G401 (cell line): Measurements from ENCODE around the gene SLC39A13. TPM values are rescaled to one million over a fixed set of nuclear protein-coding genes. Genes with fewer than 3 reads are reported as not detected.
"Not testable (repeated sequence)": the region's sequence is repeated elsewhere in the genome, so short reads cannot be mapped to it uniquely, and the experiment has no call there.

ENCODE experiments used
- DNase-seq: peaks from one replicate; pipeline ENCODE4 v3.0.0-alpha.2; 2015; ENCODE audit warnings: low spot score
- in situ Hi-C: cut with HindIII; loops from 2 replicates; pipeline ENCODE4 v1.10.0; 2016; ENCODE audit warnings: low sequenced_read_pairs, mixed read lengths
- total RNA-seq: library from RNA; depleted of rRNA; stranded (reverse); fragments of >200 nt; shearing (Covaris generic); gene quantifications from 2 replicates; pipeline ENCODE4 v1.2.3, GENCODE V29; 2014; rRNA removed

Gene SLC39A13
- total RNA-seq, 1 experiment from 2014 or later, result 22.9 TPM

DNA sequence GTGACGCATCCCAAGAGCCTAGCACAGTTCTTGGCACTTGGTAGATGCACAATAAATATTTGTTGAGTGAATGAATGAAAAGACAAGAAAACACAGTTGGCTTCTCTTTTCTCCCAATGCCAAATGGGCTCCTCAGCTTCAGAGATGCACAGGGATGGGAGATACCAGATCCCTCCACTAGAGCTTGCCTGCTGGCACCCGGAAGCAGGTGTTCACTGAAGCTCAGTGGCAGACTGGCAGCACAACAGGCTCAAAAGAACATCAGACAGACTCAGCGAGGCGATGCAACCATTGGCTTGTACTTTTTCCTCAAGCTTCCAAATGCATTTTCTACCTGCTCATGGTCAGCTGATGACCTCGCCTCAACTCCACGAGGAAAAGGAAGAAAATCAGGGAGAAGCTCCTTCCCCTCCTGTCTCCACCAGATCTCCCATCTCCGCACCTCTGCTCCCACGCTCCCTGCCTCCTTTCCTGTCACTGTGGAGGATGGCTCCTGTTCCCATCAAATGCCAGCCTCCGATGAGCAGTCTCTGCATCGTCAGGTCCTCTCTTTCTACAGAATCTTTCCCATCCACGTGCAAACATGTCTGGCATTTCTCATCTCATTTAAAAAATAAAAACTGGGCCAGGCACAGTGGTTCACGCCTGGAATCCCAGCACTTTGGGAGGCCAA, 34.8 kb downstream of the SLC39A13 start:
- peak; percentile 67 for DNase-seq
- in situ Hi-C loops, result no loop called here

DNA sequence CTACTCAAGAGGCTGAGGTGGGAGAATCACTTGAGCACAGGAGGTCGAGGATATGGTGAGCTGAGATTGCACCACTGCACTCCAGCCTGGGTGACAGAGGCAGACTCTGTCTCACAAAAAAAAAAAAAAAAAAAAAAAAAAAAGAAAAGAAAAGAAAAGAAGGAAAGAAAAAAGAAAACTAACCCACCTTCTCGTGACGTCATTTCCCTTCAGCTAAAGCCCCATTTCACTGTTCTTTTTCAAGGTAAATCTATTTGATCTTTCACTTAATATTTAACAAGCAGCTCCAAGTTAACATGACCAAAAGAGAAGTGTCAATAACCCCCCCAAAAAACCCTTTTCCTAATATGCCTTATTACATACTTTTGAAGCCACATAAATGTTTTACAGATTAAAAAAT, 35.4 kb downstream of the SLC39A13 start:
- no peak for DNase-seq
- in situ Hi-C loops, result no loop called here

DNA sequence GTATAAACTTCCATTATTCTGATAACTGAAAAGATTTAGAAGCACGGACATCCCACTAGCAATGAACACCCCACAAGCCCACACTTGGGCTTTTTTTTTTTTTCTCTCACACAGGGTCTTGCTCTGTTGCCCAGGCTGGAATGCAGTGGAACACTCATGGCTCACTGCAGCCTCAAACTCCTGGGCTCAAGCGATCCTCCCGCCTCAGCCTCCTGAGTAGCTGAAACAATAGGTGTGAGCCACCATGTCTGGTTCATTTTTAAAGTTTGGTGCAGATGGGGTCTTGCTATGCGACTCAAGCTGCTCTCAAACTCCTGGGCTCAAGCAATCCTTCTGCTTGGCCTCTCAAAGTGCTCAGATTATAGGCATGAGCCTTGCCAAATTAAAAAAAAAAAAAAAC, 37.5 kb downstream of the SLC39A13 start:
- no peak for DNase-seq
- in situ Hi-C loops, result no loop called here

DNA sequence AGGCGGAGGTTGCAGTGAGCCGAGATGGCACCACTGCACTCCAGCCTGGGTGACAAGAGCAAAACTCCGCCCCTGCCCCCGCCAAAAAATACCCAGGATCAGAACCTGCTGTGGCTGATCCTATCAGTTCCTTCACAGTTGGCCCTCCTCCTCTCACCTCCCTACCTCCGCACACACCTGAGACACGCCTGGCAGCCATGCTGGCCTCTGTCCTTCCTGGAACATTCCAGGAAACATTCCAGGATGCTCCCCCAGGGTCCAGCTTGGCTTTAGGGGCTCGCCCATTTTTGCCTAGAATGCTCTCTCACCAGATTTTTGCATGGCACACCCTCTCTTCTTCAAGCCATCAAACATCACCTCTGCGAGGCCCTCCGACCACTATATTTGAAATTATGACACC, 38.4 kb downstream of the SLC39A13 start:
- in situ Hi-C loops, result no loop called here
- no peak for DNase-seq

DNA sequence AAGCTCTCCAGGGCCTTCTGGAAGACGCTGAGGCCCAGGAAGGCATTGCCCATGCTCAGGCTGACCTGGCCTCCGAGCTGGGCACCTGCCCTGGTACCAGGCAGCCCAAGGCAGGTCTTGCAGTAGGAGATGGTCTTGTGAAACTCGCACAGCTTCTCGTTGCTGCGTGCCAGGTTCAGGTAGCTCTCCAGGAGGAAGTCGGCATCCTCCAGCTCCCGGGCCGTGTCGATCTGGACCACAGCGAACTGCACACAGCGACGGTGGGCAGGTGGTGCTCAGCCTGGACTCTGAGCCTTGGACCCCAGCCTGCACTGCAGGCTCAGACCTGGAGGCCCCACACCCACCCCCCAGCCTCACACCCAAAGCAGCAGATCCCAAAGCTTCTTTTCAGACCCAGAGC, 39.5 kb downstream of the SLC39A13 start:
- DNase-seq, result no peak
- in situ Hi-C loops, result no loop called here

DNA sequence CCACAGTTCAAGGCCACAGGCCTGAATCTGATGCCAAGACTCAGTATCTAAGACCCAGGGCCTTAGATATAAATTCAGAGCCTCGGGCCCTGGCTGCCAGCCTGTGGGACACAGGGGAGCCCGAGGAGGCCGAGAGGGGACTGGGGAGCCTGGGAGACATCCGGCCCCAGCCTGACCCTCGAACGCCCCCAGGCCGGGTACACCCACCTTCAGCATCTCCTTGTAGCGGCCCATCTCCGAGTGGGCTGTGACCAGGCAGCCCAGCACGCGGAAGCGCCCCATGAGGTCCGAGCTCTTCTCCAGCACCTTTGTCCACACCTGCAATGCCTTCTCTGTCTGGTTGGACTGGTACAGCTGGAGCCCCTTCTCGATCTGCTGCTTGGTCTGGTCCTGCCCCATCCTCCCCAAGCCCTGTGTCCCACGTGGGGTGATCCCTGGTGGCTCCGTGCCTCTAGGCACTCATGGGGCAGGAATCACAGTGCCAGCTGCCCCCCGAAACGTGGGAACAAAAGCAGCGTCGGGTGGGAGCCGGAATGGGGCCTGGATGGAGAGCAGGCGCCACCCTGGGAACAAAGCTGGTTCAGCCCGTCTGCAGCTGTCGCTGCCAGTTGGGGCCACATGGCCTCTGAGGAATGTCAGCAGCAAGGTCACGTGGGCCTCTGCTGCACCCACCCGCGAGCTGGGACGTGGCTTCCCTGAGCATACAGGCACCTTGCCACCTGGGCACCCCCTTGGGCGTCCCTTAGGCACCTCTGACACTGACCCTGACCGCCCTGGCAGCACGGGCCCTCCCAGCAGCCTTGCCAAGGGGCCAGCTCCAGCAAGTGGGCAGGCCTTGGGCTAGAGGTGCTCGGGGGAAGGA, 40.4 kb downstream of the SLC39A13 start, which contains the start of gene RAPSN:
RAPSN (minus strand) TSS at position 571 of the 862 bp plus-strand sequence; CDS start at position 399, 172 bp downstream.
- no peak for DNase-seq
- in situ Hi-C loops, result no loop called here

DNA sequence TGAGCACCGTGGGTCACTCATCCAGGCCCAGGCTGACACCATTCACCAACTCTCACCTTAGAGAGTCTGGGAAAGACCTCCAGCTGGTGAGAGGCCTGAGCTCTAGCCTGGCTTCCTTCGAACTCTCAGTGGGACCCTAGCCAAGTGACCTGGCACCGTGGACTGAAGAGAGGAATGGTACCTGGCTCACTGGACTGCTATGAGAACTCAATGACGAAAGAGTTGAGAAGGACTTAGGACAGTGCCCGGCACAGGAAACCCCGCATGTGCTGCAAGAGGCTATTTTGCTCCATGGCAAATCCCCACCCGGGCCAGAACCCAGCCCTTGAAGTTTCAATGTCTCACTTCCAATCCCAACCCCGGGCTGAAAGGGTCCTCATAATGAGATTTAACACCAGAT, 41.2 kb downstream of the SLC39A13 start:
- no peak for DNase-seq

DNA sequence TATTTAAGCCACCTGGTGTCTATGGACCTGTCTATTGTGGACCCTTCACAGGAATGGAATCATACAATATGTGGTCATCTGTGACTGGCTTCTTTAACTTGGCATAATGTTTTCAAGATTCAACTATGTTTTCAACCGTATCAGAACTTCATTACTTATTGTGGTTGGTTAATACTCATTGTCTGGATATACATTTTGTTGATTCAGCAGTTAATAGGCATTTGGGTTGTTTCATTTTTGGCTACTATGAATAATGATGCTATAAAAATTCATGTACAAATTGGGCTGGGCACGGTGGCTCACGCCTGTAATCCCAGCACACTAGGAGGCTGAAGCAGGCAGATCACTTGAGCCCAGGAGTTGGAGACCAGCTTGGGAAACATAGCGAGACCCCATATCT, 43.0 kb downstream of the SLC39A13 start:
- DNase-seq, result no peak
- in situ Hi-C loops, result no loop called here

More for the DNA sequence above, 41.2 kb downstream of the SLC39A13 start:
- in situ Hi-C loops, result no loop called here

DNA sequence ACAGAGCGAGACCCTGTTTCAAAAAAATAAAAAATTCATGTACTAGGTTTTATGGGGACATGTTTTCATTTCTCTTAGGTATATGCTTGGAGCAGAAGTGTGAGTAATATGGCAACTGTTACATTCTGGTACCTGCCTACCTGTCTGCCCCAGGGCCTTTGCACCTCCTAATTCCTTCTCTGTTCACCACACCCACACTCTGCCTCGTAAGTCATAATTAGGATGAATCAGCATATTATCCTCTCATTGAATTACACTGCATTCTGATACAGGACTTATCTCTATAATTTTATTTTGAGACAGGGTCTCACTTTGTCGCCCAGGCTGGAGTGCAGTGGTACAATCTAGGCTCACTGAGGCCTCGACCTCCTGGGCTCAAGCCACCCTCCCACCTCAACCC, 43.6 kb downstream of the SLC39A13 start:
- in situ Hi-C loops, result no loop called here
- no peak for DNase-seq

DNA sequence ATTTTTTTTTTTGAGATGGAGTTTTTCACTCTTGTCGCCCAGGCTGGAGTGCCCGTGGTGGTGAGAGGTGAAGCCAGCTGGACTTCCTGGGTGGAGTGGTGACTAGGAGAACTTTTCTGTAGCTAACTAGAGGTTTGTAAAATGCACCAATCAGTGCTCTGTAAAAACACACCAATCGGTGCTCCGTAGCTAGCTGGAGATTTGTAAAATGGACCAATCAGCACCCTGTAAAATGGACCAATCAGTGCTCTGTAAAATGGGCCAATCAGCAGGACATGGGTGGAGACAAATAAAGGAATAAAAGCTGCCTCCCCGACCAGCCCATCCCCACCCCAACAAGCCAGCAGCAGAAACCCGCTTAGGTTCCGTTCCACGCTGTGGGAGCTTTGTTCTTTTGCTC, 45.0 kb downstream of the SLC39A13 start:
- in situ Hi-C loops, result no loop called here
- no peak for DNase-seq

DNA sequence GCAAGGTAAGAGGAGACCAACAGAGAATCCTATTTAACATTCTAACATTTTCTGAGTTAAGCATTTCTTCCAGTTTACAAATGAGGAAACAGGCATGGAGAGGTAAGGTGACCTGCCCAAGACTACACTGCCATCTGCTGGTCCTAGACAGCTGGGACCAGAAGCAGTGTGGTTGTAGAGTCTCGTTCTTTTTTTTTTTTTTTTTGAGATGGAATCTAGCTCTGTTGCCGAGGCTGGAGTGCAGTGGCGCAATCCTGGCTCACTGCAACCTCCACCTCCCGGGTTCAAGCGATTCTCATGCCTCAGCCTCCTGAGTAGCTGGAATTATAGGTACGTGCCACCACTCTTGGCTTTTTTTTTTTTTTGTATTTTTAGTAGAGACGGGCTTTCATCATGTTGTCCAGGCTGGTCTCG, 45.9 kb downstream of the SLC39A13 start:
- DNase-seq, result peak; percentile 90
- in situ Hi-C loops, result not testable (repeated sequence)

DNA sequence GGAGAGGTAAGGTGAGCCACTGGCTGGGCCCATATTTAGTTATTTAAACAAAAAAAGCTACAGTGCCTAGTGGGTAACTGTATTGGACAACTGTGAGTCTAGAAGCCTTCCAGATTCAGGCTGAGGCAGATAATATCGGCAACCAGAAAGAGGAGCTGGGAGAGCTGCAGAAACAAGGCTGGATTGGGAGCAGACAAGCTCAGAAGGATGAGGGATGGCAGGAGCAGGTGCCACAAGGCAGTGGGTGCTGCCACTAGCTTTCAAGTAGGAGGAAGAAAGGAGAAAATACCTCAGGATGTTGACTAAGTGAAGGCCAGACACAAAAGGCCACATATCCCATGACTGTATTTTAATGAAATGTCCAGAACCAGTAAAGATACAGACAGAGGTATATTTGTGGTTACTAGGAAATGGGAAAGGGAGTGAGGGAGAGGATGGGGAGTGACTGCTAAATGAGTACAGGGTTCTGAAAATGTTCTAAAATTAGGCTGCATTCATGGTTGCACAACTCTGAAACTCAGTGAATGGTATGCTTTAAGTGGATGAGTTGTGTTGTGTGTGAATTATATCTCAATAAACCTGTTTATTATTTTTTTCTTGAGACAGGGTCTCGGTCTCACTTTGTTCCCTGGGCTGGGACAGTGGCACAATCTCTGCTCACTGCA, 52.3 kb downstream of the SLC39A13 start:
- in situ Hi-C loops, result no loop called here
- no peak for DNase-seq

DNA sequence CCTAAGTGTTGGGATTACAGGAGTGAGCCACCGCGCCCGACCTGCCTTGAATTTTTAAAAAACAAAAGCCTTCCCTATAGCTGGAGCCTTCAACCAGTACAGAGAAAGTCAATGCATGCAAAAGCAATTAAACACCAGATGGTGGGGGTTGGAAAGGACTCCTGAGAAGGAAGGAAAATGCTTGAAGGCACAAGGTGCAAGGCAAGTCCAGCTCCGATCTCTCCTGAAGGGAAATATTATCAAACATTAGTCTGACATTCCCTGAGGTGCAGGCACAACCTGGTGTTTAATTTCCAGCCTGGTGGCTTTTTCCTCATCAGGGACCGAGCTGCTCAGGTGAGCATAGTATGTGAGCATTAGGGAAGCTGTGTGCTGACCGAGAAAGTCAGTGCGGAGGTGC, 53.5 kb downstream of the SLC39A13 start:
- in situ Hi-C loops, result no loop called here
- DNase-seq, result peak; percentile 70

DNA sequence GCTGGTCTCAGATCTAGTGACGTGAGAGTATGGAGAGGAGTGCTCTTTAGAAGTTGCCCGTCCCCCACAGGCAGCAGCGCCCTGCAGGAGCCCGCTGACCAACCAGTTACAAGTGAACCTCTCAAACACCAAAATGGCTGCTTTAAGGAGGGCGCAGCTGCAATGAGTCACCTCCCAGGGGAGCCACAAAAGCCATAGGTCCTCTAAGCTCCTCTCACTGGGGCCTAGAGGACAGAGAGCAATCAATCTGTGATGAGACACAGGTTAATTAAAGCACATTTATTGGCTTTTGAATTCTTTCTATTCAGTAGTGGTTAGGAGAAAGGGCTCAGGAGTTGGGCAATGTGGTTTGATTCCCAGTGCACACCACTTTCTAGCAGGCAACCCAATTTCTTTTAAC, 56.1 kb downstream of the SLC39A13 start:
- in situ Hi-C loops, result no loop called here
- no peak for DNase-seq

Other genes starting within 250 kb of the SLC39A13 start
- gene ARFGAP2, start 231.7 kb upstream of the SLC39A13 start, total RNA-seq, result 119 and 166 TPM in 2 replicates
- gene PACSIN3, start 222.2 kb upstream of the SLC39A13 start, total RNA-seq, result 83.4 and 88.1 TPM in 2 replicates
- gene DDB2, start 193.6 kb upstream of the SLC39A13 start, total RNA-seq, result 53.2 and 53.4 TPM in 2 replicates
- gene ACP2, start 159.8 kb upstream of the SLC39A13 start, total RNA-seq, result 27.8 and 41.4 TPM in 2 replicates
- gene NR1H3, start 150.6 kb upstream of the SLC39A13 start, total RNA-seq, result 13.7 and 14.1 TPM in 2 replicates
- gene MADD, start 138.5 kb upstream of the SLC39A13 start, total RNA-seq, result 12.9 and 13.4 TPM in 2 replicates
- 0.37 TPM in 1 of 2 replicates, not detected in the other for gene MYBPC3, start 55.9 kb upstream of the SLC39A13 start, total RNA-seq
- not detected in 2 replicates for gene SPI1, start 30.0 kb upstream of the SLC39A13 start, total RNA-seq
- gene PSMC3, start 17.8 kb downstream of the SLC39A13 start, total RNA-seq, result 149 and 239 TPM in 2 replicates
- gene RAPSN, start 40.5 kb downstream of the SLC39A13 start, total RNA-seq, result not detected in 2 replicates
- gene CELF1, start 144.5 kb downstream of the SLC39A13 start, total RNA-seq, result 58.7 and 94.4 TPM in 2 replicates
- gene PTPMT1, start 157.0 kb downstream of the SLC39A13 start, total RNA-seq, result 103 and 127 TPM in 2 replicates
- gene KBTBD4, start 170.4 kb downstream of the SLC39A13 start, total RNA-seq, result 32.7 and 43.1 TPM in 2 replicates
- 191 and 200 TPM in 2 replicates for gene NDUFS3, start 170.5 kb downstream of the SLC39A13 start, total RNA-seq
- gene FAM180B, start 178.1 kb downstream of the SLC39A13 start, total RNA-seq, result 0.58 TPM in 1 of 2 replicates, not detected in the other
- 2.4 TPM in 1 of 2 replicates, not detected in the other for gene C1QTNF4, start 185.8 kb downstream of the SLC39A13 start, total RNA-seq
- 29.0 and 33.2 TPM in 2 replicates for gene MTCH2, start 234.0 kb downstream of the SLC39A13 start, total RNA-seq